B cell (primary cell): ENCODE results near the gene P2RX2. TPM values are rescaled to one million over a fixed set of nuclear protein-coding genes. Genes with fewer than 3 reads are reported as not detected.

Experiments
- ATAC-seq: fragments of 200-7000 bp; cut with Tn5 transposase; one replicate; pipeline ENCODE4 v1.10.0; 2021; ENCODE audit warnings: low read depth, mild to moderate bottlenecking, moderate number of reproducible peaks, moderate library complexity
- CTCF ChIA-PET: fragments of 350-600 bp; sonication (Branson Sonifier 250); formaldehyde crosslinking; loops from one replicate; lab custom pipeline; 2021; ENCODE audit warnings: antibody characterized with exemption, inconsistent platforms; lab: Charles Lee
- POLR2A ChIA-PET: fragments of 350-600 bp; sonication (Branson Sonifier 250); formaldehyde crosslinking; loops from one replicate; lab custom pipeline; 2021; ENCODE audit warnings: antibody characterized with exemption; lab: Charles Lee
- DNase-seq: peaks from one replicate; pipeline ENCODE4 v3.0.0; 2013
- H2AFZ ChIP-seq: 2 replicates; pipeline ENCODE4 v1.6.1; 2012; ENCODE audit warnings: mild to moderate bottlenecking, low read depth, low read length; ENCODE audit not compliant: insufficient read depth, poor library complexity, severe bottlenecking
- H3K27ac ChIP-seq, 2 donors: 1 replicate in 1 of 2; 2 replicates in 1 of 2; pipeline ENCODE4 v1.5.1; 2012 to 2013; ENCODE audit warnings: low read length in 2 of 2, mild to moderate bottlenecking in 2 of 2, moderate library complexity in 1 of 2
- H3K27me3 ChIP-seq, 4 experiments: fragments of 200-600 bp in 1 of 4; sonication (generic) in 1 of 4; replicated peaks in 1 of 4; 1 replicate in 2 of 4; 2 replicates in 2 of 4; pipeline versions ENCODE4 v1.6.1 to v1.7.0; 2013 to 2016; ENCODE audit warnings: low read length in 3 of 4, mild to moderate bottlenecking in 2 of 4, mixed read lengths in 1 of 4, moderate library complexity in 1 of 4; ENCODE audit not compliant: insufficient read depth in 4 of 4, control insufficient read depth in 3 of 4; ENCODE audit errors: control extremely low read depth in 1 of 4
- H3K36me3 ChIP-seq, 2 experiments: replicated peaks in 1 of 2; 1 replicate in 1 of 2; 2 replicates in 1 of 2; pipeline versions ENCODE4 v1.6.1 to v1.7.1; 2013; ENCODE audit warnings: low read length in 1 of 2; ENCODE audit not compliant: insufficient read depth in 2 of 2, control insufficient read depth in 1 of 2; ENCODE audit errors: control extremely low read depth in 1 of 2, extremely low read depth in 1 of 2
- H3K4me1 ChIP-seq, 2 donors: fragments of 200-600 bp in 1 of 2; sonication (generic) in 1 of 2; 1 replicate in 1 of 2; 2 replicates in 1 of 2; pipeline versions ENCODE4 v1.5.1 to v1.6.1; 2013 to 2017; ENCODE audit warnings: low read length in 2 of 2; ENCODE audit not compliant: control insufficient read depth in 2 of 2, insufficient read depth in 2 of 2
- H3K4me2 ChIP-seq: replicated peaks from 2 replicates; pipeline ENCODE3; 2012; ENCODE audit warnings: mild to moderate bottlenecking, low read depth, low read length; ENCODE audit not compliant: poor library complexity, severe bottlenecking
- H3K4me3 ChIP-seq, 5 experiments: fragments of 200-600 bp in 1 of 5; sonication (generic) in 1 of 5; 1 replicate in 3 of 5; 2 replicates in 2 of 5; pipeline versions ENCODE4 v1.5.1 to v1.7.0; 2011 to 2016; ENCODE audit warnings: low read length in 4 of 5, mild to moderate bottlenecking in 4 of 5, low read depth in 2 of 5, control low read depth in 1 of 5, moderate library complexity in 1 of 5; ENCODE audit not compliant: insufficient read depth in 1 of 5; ENCODE audit errors: control extremely low read depth in 1 of 5, extremely low read depth in 1 of 5
- H3K79me2 ChIP-seq: fragments of 200-600 bp; sonication (generic); one replicate; pipeline ENCODE4 v1.6.0; 2016; ENCODE audit warnings: low read length; ENCODE audit not compliant: control insufficient read depth, insufficient read depth
- H3K9ac ChIP-seq: fragments of 200-600 bp; sonication (generic); 2 replicates; pipeline ENCODE4 v1.6.1; 2017; ENCODE audit warnings: mild to moderate bottlenecking, low read length, moderate library complexity
- H3K9me3 ChIP-seq, 3 donors: one replicate each; pipeline versions ENCODE4 v1.6.1 to v1.7.1; 2013; ENCODE audit warnings: low read length in 2 of 3; ENCODE audit not compliant: control insufficient read depth in 2 of 3, insufficient read depth in 1 of 3; ENCODE audit errors: control extremely low read depth in 1 of 3
- H4K20me1 ChIP-seq: 2 replicates; pipeline ENCODE4 v1.6.0; 2012; ENCODE audit warnings: mild to moderate bottlenecking, low read length; ENCODE audit not compliant: insufficient read depth, control insufficient read depth, poor library complexity, severe bottlenecking
- H3K27ac Mint-ChIP-seq: one replicate; pipeline ENCODE4 v1.8.0; 2021; ENCODE audit warnings: mixed read lengths
- H3K27me3 Mint-ChIP-seq: one replicate; pipeline ENCODE4 v1.8.0; 2021; ENCODE audit warnings: mixed read lengths
- H3K4me1 Mint-ChIP-seq: one replicate; pipeline ENCODE4 v1.8.0; 2021; ENCODE audit warnings: mixed read lengths
- H3K4me3 Mint-ChIP-seq: one replicate; pipeline ENCODE4 v1.8.0; 2021; ENCODE audit warnings: mixed read lengths
- H3K9me3 Mint-ChIP-seq: one replicate; pipeline ENCODE4 v1.8.0; 2022; ENCODE audit warnings: mixed read lengths; ENCODE audit not compliant: insufficient read depth
- EZH2 ChIP-seq: IDR thresholded peaks from 2 replicates; pipeline ENCODE4 v1.6.1; 2012; ENCODE audit warnings: borderline replicate concordance, low read depth, mild to moderate bottlenecking, moderate library complexity, low read length; ENCODE audit not compliant: insufficient read depth, poor library complexity, severe bottlenecking
- WGBS: methylation state at CpG from one replicate; pipeline ENCODE4 v1.1.5; 2013; ENCODE audit warnings: missing lambda C conversion rate; ENCODE audit not compliant: insufficient coverage; 5-methylcytosine and 5-hydroxymethylcytosine counted together
- intact Hi-C: fragments of 100-400 bp; cut with micrococcal nuclease; formaldehyde crosslinking; loops from one replicate; pipeline ENCODE4 v1.10.0; 2022
- polyA plus RNA-seq: library from polyadenylated mRNA; depleted of rRNA; stranded (reverse); fragments of >200 nt; gene quantifications from 2 replicates; pipeline ENCODE4 v1.2.3, GENCODE V29; 2012
- total RNA-seq, 2 donors: library from RNA; stranded (reverse); fragments of 120-200 nt in 1 of 2; gene quantifications; 1 replicate in 1 of 2; 2 replicates in 1 of 2; pipeline versions ENCODE4 v1.2.3 to v1.2.4, GENCODE V29; 2013 to 2022
- TF ChIP-seq, protein P1 (sequence below): fragments of 200-600 bp; IDR thresholded peaks from one replicate; pipeline ENCODE4 v1.8.0; 2022; ENCODE audit warnings: antibody characterized with exemption, mild to moderate bottlenecking

P2RX2 gene
- total and polyA plus RNA-seq, 2 donors (not counting 1 experiment from before 2014, with no cell fraction given) = not detected

DNA sequence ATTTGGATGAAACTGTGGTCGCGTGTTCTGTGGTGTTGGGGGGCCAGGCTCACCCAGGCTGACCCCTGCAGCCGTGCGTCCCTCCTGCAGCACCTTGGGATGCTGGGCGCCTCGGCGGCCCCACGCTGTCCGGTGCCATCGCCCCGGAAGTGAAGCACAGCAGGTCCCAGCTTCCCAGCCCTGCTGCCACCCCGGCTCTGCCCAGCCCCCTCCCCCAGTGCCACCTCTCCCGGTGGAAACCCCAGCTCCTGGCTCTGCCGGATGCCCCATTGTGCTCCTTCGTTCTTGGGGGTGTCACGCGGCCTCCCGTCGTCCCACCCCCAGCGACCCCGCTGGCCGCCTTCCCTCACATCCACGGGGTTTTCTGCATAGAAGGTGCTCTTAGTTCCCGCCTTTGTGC lies 33.4 kb upstream of the P2RX2 start:
- Histone ChIP-seq H2AFZ (no peak overlapping the region), H3K79me2 (no peaks in the 10 kb centered on the region), H3K36me3 (peaks cover 0 to 16% of the 10 kb centered on the region in 2 experiments), H3K27ac (no peak overlapping the region), H3K9me3 (peaks cover 0 to 6% (median 0%) of the 10 kb centered on the region in 3 donors), H3K9ac (no peak overlapping the region), H3K4me2 (no peak overlapping the region), H4K20me1 (peaks cover 8% of the 10 kb centered on the region), H3K4me1 (no peaks in the 10 kb centered on the region), H3K27me3 (peaks cover 0 to 2% (median 0%) of the 10 kb centered on the region in 4 experiments), H3K4me3 (no peak overlapping the region)
- Mint-ChIP-seq H3K4me3 (no peak overlapping the region), H3K27me3 (no peaks in the 10 kb centered on the region), H3K4me1 (no peaks in the 10 kb centered on the region), H3K27ac (no peak overlapping the region), H3K9me3 (no peaks in the 10 kb centered on the region)
- DNase-seq (no peak), ATAC-seq (no peak)
- TF ChIP-seq, protein P1, sequence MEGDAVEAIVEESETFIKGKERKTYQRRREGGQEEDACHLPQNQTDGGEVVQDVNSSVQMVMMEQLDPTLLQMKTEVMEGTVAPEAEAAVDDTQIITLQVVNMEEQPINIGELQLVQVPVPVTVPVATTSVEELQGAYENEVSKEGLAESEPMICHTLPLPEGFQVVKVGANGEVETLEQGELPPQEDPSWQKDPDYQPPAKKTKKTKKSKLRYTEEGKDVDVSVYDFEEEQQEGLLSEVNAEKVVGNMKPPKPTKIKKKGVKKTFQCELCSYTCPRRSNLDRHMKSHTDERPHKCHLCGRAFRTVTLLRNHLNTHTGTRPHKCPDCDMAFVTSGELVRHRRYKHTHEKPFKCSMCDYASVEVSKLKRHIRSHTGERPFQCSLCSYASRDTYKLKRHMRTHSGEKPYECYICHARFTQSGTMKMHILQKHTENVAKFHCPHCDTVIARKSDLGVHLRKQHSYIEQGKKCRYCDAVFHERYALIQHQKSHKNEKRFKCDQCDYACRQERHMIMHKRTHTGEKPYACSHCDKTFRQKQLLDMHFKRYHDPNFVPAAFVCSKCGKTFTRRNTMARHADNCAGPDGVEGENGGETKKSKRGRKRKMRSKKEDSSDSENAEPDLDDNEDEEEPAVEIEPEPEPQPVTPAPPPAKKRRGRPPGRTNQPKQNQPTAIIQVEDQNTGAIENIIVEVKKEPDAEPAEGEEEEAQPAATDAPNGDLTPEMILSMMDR = no peak
- ChIA-PET CTCF (interaction anchor here (0.6 kb wide), 1 partner anchor 364 kb away, joined by 5 read pairs; no protein-coding TSS in a partner anchor), POLR2A (no interaction called here)
- 88% methylated on average over 24 of the region's 24 CpGs for WGBS
- intact Hi-C loops = no loop called here

GRCh38 chr12:132586929-132587328 lies 31.6 kb upstream of the P2RX2 start:
- Histone ChIP-seq H3K79me2 (no peaks in the 10 kb centered on the region), H3K4me3 (no peak overlapping the region), H3K36me3 (peaks cover 0 to 7% of the 10 kb centered on the region in 2 experiments), H3K4me2 (no peak overlapping the region), H3K9me3 (peaks cover 0 to 6% (median 0%) of the 10 kb centered on the region in 3 donors), H4K20me1 (no peaks in the 10 kb centered on the region), H3K27me3 (peaks cover 0 to 2% (median 0%) of the 10 kb centered on the region in 4 experiments), H2AFZ (no peak overlapping the region), H3K4me1 (no peaks in the 10 kb centered on the region), H3K27ac (no peak overlapping the region), H3K9ac (no peak overlapping the region)
- intact Hi-C loops = no loop called here
- no peak for DNase-seq
- TF ChIP-seq EZH2 = no peak
- TF ChIP-seq, protein P1 = no peak
- ChIA-PET CTCF (no interaction called here), POLR2A (no interaction called here)
- ATAC-seq = no peak
- no peak overlapping the region for H3K27ac Mint-ChIP-seq
- no peaks in the 10 kb centered on the region for H3K27me3 Mint-ChIP-seq
- H3K4me1 Mint-ChIP-seq = no peaks in the 10 kb centered on the region
- H3K4me3 Mint-ChIP-seq = no peak overlapping the region
- no peaks in the 10 kb centered on the region for H3K9me3 Mint-ChIP-seq
- WGBS = 87% methylated on average over 16 of the region's 18 CpGs
